Neural progenitor cell (in vitro differentiated cells): Measurements from ENCODE around the gene XYLT1.

Source experiments
- EZH2 ChIP-seq: fragments of 200-600 bp; sonication (generic); IDR thresholded peaks from 2 replicates; pipeline ENCODE4 v1.6.1; 2017; ENCODE audit warnings: antibody characterized with exemption, mild to moderate bottlenecking, moderate library complexity
- EZH2phosphoT487 ChIP-seq: fragments of 200-600 bp; sonication (generic); IDR thresholded peaks from 2 replicates; pipeline ENCODE4 v1.6.1; 2017; ENCODE audit warnings: antibody characterized with exemption
- TF ChIP-seq, protein P1 (sequence below): fragments of 200-600 bp; sonication (generic); IDR thresholded peaks from 2 replicates; pipeline ENCODE4 v1.5.1; 2017; ENCODE audit warnings: antibody characterized with exemption, mild to moderate bottlenecking

DNA sequence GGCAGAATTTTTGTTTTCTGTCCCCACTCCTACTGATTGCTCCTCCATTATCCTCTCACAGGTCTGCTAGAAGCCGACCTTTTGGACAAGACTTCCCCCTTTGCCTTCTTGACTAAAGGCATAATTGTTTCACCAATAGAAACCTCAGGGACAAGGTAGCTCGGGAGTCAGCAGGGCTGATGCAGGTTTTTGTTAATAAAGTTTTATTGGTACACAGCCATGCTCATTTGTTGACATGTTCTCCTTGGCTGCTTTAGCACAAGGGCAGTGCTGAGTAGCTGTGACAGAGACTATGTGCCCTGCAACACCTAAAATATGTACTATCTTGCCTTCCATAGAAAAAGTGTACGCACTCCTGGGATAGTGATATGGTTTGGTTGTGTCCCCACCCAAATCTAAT is 271.6 kb downstream of the XYLT1 start:
- TF ChIP-seq, protein P1, sequence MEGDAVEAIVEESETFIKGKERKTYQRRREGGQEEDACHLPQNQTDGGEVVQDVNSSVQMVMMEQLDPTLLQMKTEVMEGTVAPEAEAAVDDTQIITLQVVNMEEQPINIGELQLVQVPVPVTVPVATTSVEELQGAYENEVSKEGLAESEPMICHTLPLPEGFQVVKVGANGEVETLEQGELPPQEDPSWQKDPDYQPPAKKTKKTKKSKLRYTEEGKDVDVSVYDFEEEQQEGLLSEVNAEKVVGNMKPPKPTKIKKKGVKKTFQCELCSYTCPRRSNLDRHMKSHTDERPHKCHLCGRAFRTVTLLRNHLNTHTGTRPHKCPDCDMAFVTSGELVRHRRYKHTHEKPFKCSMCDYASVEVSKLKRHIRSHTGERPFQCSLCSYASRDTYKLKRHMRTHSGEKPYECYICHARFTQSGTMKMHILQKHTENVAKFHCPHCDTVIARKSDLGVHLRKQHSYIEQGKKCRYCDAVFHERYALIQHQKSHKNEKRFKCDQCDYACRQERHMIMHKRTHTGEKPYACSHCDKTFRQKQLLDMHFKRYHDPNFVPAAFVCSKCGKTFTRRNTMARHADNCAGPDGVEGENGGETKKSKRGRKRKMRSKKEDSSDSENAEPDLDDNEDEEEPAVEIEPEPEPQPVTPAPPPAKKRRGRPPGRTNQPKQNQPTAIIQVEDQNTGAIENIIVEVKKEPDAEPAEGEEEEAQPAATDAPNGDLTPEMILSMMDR: no peak
- TF ChIP-seq EZH2phosphoT487 (no peak), EZH2 (no peak)
